Activated naive CD8-positive, alpha-beta T cell (primary cell): Measurements from ENCODE around the gene DBNDD2.

Experiments
- H3K27ac Mint-ChIP-seq: one replicate; pipeline ENCODE4 v1.8.0; 2021; ENCODE audit warnings: mixed read lengths
- H3K27me3 Mint-ChIP-seq: one replicate; pipeline ENCODE4 v1.8.0; 2021; ENCODE audit warnings: mixed read lengths
- H3K36me3 Mint-ChIP-seq: one replicate; pipeline ENCODE4 v1.8.0; 2021; ENCODE audit warnings: mixed read lengths
- H3K4me1 Mint-ChIP-seq: one replicate; pipeline ENCODE4 v1.8.0; 2021; ENCODE audit warnings: low read depth, mixed read lengths
- H3K4me3 Mint-ChIP-seq: one replicate; pipeline ENCODE4 v1.8.0; 2021; ENCODE audit warnings: mild to moderate bottlenecking, mixed read lengths
- H3K9me3 Mint-ChIP-seq: one replicate; pipeline ENCODE4 v1.8.0; 2021; ENCODE audit warnings: low read depth, mixed read lengths

DBNDD2 gene

DNA sequence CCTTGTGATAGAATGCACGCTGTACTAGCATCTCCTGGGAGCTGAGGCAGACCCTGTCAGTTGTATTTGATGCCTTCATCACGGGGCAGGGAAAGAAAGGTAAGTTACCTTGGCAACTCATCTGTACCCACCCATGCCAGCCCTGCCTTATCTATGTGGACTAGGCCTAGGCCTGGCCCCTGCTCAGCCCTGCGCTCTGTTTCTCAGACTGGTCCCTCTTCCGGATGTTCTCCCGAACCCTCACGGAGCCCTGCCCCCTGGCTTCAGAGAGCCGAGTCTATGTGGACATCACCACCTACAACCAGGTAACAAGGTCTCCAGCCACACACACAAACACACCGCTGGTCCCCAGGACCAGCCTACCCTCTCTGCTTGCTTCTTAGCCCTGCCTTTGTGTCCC is 12.0 kb downstream of the DBNDD2 start:
- H3K27ac Mint-ChIP-seq = peak overlapping the region; percentile 29
- no peaks in the 10 kb centered on the region for H3K9me3 Mint-ChIP-seq
- H3K27me3 Mint-ChIP-seq = no peaks in the 10 kb centered on the region
- H3K36me3 Mint-ChIP-seq = peaks cover 7% of the 10 kb centered on the region
- no peak overlapping the region for H3K4me3 Mint-ChIP-seq
- H3K4me1 Mint-ChIP-seq = peaks cover 36% of the 10 kb centered on the region

- Mint-ChIP-seq H3K27me3 (no peaks in the 10 kb centered on the region), H3K27ac (peak overlapping the region; percentile 61), H3K4me1 (peaks cover 9% of the 10 kb centered on the region), H3K36me3 (peaks cover 9% of the 10 kb centered on the region), H3K9me3 (no peaks in the 10 kb centered on the region), H3K4me3 (no peak overlapping the region)
Measured at GRCh38 chr20:45423700-45424099, 15.6 kb downstream of the DBNDD2 start.

DNA sequence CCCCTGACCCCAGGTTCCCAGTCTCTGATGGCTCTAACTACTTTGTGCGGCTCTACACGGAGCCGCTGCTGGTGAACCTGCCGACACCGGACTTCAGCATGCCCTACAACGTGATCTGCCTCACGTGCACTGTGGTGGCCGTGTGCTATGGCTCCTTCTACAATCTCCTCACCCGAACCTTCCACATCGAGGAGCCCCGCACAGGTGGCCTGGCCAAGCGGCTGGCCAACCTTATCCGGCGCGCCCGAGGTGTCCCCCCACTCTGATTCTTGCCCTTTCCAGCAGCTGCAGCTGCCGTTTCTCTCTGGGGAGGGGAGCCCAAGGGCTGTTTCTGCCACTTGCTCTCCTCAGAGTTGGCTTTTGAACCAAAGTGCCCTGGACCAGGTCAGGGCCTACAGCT is 17.5 kb downstream of the DBNDD2 start:
- Mint-ChIP-seq H3K36me3 (peaks cover 4% of the 10 kb centered on the region), H3K4me3 (no peak overlapping the region), H3K4me1 (no peaks in the 10 kb centered on the region), H3K9me3 (no peaks in the 10 kb centered on the region), H3K27ac (no peak overlapping the region), H3K27me3 (no peaks in the 10 kb centered on the region)

DNA sequence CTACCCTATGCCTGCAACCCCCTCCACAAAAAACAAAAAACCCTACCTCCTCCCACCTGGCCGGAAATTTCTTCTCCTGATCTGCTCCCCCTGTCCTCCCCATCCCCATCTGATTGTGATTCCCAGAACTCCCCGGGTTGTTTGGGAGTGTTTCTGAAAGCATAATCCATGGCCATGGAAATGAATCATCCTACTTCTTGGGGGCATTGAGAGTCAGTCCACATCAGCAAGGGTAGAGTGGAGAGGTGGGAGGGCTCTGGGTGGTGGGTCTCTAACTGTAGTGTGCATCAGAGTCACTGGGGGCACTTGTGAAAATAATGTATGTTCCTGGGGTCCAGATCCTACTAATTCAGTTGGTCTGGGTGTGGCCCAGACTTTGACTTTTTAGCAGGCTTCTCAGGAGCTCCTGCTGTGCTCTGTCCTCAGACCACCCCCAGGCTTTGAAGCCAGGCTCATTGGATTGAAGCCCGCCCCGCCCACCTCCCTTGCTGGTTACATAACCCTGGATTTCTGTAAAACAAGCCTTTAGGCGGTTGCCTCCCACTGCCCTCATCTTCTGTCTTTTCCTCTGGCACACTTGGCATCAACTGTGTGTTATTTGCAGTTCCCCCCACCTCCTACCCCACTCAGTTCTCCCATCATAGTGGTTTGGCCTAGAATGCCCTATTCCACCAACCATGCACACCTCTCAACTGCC is 18.4 kb downstream of the DBNDD2 start:
- Mint-ChIP-seq H3K4me3 (no peak overlapping the region), H3K27ac (no peak overlapping the region), H3K9me3 (no peaks in the 10 kb centered on the region), H3K36me3 (peaks cover 4% of the 10 kb centered on the region), H3K4me1 (no peaks in the 10 kb centered on the region), H3K27me3 (no peaks in the 10 kb centered on the region)

DNA sequence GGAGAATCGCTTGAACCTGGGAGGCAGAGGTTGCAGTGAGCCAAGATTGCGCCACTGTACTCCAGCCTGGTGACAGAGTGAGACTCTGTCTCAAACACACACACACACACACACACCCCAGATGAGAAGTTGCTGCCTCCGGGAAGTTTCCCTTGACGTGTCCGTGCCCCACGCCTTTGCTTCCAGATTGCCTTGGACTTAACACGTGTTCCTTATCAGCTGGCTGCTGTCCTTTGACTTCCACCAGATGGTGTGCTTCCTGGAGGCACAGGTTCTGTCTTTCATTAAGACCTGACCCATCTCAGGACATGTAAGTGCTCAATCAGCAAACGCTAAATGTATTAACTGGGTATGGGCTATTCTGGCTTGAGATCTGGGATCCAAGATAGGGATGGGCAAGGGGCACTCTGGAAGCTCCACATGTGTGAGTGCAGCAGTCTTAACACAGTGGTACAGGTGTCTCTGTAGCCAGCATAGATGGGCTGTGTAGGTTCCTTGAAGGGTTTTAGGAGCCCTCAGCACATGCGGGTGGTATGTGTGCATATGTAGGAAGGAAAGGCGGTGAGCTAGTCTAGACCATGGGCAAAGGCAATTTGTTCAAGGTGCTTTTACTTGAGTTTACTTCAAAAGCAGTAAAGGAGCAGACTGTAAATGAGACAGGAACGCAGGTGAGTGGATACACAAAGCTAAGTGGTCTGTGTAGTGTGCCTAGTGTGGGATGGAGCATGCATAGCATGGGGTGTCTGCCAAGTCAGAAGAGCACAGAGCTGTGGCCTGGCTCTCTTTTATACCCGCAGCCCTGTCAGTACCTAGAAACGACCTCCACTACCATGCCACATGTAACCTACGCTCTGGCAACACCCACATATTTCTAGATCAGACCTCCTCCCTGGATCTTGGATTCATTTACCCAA is 19.4 kb downstream of the DBNDD2 start:
- no peaks in the 10 kb centered on the region for H3K9me3 Mint-ChIP-seq
- no peaks in the 10 kb centered on the region for H3K27me3 Mint-ChIP-seq
- H3K4me1 Mint-ChIP-seq = peaks cover 3% of the 10 kb centered on the region
- H3K4me3 Mint-ChIP-seq = no peak overlapping the region
- peaks cover 6% of the 10 kb centered on the region for H3K36me3 Mint-ChIP-seq
- no peak overlapping the region for H3K27ac Mint-ChIP-seq

GRCh38 chr20:45429618-45430017 is 21.5 kb downstream of the DBNDD2 start:
- peaks cover 7% of the 10 kb centered on the region for H3K36me3 Mint-ChIP-seq
- H3K27ac Mint-ChIP-seq = no peak overlapping the region
- H3K4me3 Mint-ChIP-seq = no peak overlapping the region
- H3K9me3 Mint-ChIP-seq = no peaks in the 10 kb centered on the region
- no peaks in the 10 kb centered on the region for H3K27me3 Mint-ChIP-seq
- H3K4me1 Mint-ChIP-seq = peaks cover 3% of the 10 kb centered on the region

GRCh38 chr20:45432294-45432693 is 24.2 kb downstream of the DBNDD2 start:
- Mint-ChIP-seq H3K27ac (no peak overlapping the region), H3K36me3 (peaks cover 5% of the 10 kb centered on the region), H3K27me3 (no peaks in the 10 kb centered on the region), H3K4me3 (no peak overlapping the region), H3K9me3 (no peaks in the 10 kb centered on the region), H3K4me1 (peaks cover 11% of the 10 kb centered on the region)

GRCh38 chr20:45433316-45433715 is 25.2 kb downstream of the DBNDD2 start:
- Mint-ChIP-seq H3K9me3 (no peaks in the 10 kb centered on the region), H3K27me3 (no peaks in the 10 kb centered on the region), H3K4me1 (peaks cover 11% of the 10 kb centered on the region), H3K27ac (no peak overlapping the region), H3K4me3 (no peak overlapping the region), H3K36me3 (peaks cover 5% of the 10 kb centered on the region)

DNA sequence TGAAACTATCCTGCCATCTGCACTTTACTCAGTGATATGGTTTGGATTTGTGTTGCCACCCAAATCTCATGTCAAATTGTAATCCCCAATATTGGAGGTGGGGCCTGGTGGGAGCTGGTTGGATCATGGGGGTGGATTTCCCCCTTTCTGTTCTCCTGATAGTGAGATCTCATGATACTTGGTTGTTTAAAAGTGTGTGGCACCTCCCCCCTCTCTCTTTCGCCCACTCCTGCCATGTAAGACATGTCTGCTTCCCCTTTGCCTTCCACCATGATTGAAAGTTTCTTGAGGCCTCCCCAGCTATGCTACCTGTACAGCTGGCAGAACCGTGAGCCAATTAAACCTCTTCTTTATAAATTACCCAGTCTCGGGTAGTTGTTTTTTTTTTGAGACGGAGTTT is 25.9 kb downstream of the DBNDD2 start:
- Mint-ChIP-seq H3K4me1 (peaks cover 11% of the 10 kb centered on the region), H3K27ac (no peak overlapping the region), H3K4me3 (no peak overlapping the region), H3K36me3 (peaks cover 5% of the 10 kb centered on the region), H3K27me3 (no peaks in the 10 kb centered on the region), H3K9me3 (no peaks in the 10 kb centered on the region)

GRCh38 chr20:45436732-45437485 is 28.8 kb downstream of the DBNDD2 start:
- peaks cover 11% of the 10 kb centered on the region for H3K4me1 Mint-ChIP-seq
- H3K9me3 Mint-ChIP-seq = no peaks in the 10 kb centered on the region
- H3K36me3 Mint-ChIP-seq = peaks cover 5% of the 10 kb centered on the region
- no peak overlapping the region for H3K27ac Mint-ChIP-seq
- peak overlapping the region; percentile 73 for H3K4me3 Mint-ChIP-seq
- H3K27me3 Mint-ChIP-seq = no peaks in the 10 kb centered on the region

DNA sequence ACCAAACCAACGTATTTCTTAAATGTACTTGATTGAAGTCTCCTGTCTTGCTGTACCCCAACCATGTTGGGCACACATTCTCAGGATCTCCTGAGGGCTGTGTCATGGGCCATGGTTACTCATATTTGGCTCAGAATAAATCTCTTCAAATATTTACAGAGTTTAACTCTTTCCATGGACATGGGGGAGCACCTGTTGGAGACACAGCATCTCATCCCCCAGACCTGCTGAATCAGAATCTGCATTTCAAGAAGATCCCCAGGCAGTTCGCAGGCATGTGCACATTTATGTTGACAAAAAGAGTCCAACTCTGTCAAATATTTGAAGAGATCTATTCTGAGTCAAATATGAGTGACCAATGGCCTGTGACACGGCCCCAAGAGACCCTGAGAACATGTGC is 32.3 kb downstream of the DBNDD2 start:
- no peaks in the 10 kb centered on the region for H3K27me3 Mint-ChIP-seq
- H3K9me3 Mint-ChIP-seq = no peaks in the 10 kb centered on the region
- H3K4me3 Mint-ChIP-seq = no peak overlapping the region
- no peak overlapping the region for H3K27ac Mint-ChIP-seq
- H3K4me1 Mint-ChIP-seq = peaks cover 28% of the 10 kb centered on the region
- H3K36me3 Mint-ChIP-seq = no peaks in the 10 kb centered on the region

DNA sequence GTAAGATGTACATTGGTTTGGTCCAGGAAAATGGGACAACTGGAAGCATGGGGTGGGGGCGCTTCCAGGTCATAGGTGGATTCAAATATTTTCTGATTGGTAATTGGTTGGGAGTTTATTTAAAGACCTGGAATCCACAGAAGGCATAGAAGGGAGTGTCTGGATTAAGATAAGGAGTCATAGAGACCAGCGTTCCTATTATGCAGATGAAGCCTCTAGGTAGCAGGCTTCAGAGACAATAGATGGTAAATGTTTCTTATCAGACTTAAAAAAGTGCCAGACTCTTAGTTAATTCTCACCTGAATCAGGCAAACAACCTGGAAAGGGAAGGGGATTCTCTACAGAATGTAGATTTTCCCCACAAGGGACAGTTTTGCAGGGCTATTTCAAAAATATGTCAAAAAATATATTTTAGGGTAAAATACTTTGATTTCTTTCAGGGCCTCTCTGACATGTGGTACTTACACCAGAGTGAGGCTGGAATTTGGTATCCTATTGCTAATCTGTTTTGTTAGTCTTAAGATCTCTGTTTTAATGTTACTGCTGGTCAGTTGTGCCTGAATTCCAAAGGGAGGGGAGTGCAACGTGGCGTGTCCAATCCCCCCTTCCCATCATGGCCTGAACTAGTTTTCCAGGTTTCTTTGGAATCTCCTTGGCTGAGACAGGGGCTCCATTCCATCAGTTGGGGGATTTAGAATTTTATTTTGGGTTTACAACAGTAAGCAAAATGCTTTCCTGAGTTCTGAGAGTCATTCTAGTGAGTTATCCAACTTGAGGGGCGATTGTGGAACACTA is 33.0 kb downstream of the DBNDD2 start:
- H3K9me3 Mint-ChIP-seq = no peaks in the 10 kb centered on the region
- no peaks in the 10 kb centered on the region for H3K27me3 Mint-ChIP-seq
- no peaks in the 10 kb centered on the region for H3K36me3 Mint-ChIP-seq
- peaks cover 31% of the 10 kb centered on the region for H3K4me1 Mint-ChIP-seq
- no peak overlapping the region for H3K4me3 Mint-ChIP-seq
- no peak overlapping the region for H3K27ac Mint-ChIP-seq

GRCh38 chr20:45441746-45442145 is 33.7 kb downstream of the DBNDD2 start:
- Mint-ChIP-seq H3K9me3 (no peaks in the 10 kb centered on the region), H3K27me3 (no peaks in the 10 kb centered on the region), H3K4me3 (no peak overlapping the region), H3K4me1 (peaks cover 28% of the 10 kb centered on the region), H3K36me3 (no peaks in the 10 kb centered on the region), H3K27ac (no peak overlapping the region)

DNA sequence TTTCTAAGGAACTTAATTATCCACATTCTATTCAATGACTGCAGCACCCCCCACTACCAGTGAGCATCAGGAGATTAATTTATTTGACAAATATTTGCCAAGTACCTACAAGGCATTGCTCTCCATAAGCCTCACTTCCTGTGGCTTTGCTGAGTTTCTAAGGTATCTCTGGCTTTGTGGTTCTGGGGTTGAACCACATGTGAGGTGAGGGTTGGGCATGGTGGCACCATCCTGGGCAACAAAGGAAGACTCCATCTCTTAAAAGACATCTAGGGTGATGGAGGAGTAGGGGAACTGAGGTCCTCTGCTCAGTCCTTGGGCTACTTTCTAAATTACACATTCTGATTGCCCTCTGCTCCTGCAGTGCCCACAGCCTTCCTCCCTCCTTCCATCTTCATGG is 36.0 kb downstream of the DBNDD2 start:
- Mint-ChIP-seq H3K9me3 (no peaks in the 10 kb centered on the region), H3K4me3 (no peak overlapping the region), H3K27ac (peak overlapping the region; percentile 1)

More for the DNA sequence above, 36.0 kb downstream of the DBNDD2 start:
- peaks cover 4% of the 10 kb centered on the region for H3K36me3 Mint-ChIP-seq
- peaks cover 22% of the 10 kb centered on the region for H3K4me1 Mint-ChIP-seq
- peaks cover 2% of the 10 kb centered on the region for H3K27me3 Mint-ChIP-seq
